Duodenal mucosa (tissue), 2 donors: ENCODE data around the gene TRIM71.
"Not testable (repeated sequence)": the region's sequence is repeated elsewhere in the genome, so short reads cannot be mapped to it uniquely, and the experiment has no call there.

Experiments
- H3K27ac ChIP-seq: one replicate; pipeline ENCODE4 v1.7.0; 2013; ENCODE audit warnings: low read depth, low read length
- H3K27me3 ChIP-seq, 2 donors: one replicate each; pipeline ENCODE4 v1.7.0; 2013; ENCODE audit warnings: low read length in 2 of 2, control low read depth in 1 of 2; ENCODE audit not compliant: insufficient read depth in 2 of 2, control insufficient read depth in 1 of 2
- H3K36me3 ChIP-seq, 2 donors: one replicate each; pipeline ENCODE4 v1.7.0; 2013; ENCODE audit warnings: low read length in 2 of 2, control low read depth in 1 of 2; ENCODE audit not compliant: insufficient read depth in 2 of 2, control insufficient read depth in 1 of 2
- H3K4me1 ChIP-seq, 2 donors: one replicate each; pipeline ENCODE4 v1.7.0; 2013; ENCODE audit warnings: low read length in 2 of 2, control low read depth in 1 of 2; ENCODE audit not compliant: insufficient read depth in 2 of 2, control insufficient read depth in 1 of 2
- H3K4me3 ChIP-seq, 2 donors: one replicate each; pipeline ENCODE4 v1.7.0; 2013; ENCODE audit warnings: low read length in 2 of 2, low read depth in 1 of 2
- H3K9ac ChIP-seq, 2 donors: one replicate each; pipeline ENCODE4 v1.7.0; 2013; ENCODE audit warnings: low read length in 2 of 2, low read depth in 1 of 2
- H3K9me3 ChIP-seq, 2 donors: one replicate each; pipeline ENCODE4 v1.7.0; 2013; ENCODE audit warnings: low read length in 2 of 2, control low read depth in 1 of 2; ENCODE audit not compliant: control insufficient read depth in 1 of 2

TRIM71 gene

GRCh38 chr3:32819551-32820348 is 2.0 kb downstream of the TRIM71 start:
- Histone ChIP-seq H3K9ac (no peak overlapping the region), H3K27ac (no peak overlapping the region), H3K9me3 (no peaks in the 10 kb centered on the region), H3K4me3 (no peak overlapping the region), H3K36me3 (no peaks in the 10 kb centered on the region), H3K27me3 (peaks cover 65 to 66% of the 10 kb centered on the region in 2 donors), H3K4me1 (peaks cover 0 to 6% of the 10 kb centered on the region in 2 donors)

- no peak overlapping the region for H3K27ac ChIP-seq
- H3K4me1 ChIP-seq = peaks cover 0 to 6% of the 10 kb centered on the region in 2 donors
- peaks cover 60 to 65% of the 10 kb centered on the region in 2 donors for H3K27me3 ChIP-seq
- no peaks in the 10 kb centered on the region for H3K36me3 ChIP-seq
- no peak overlapping the region for H3K4me3 ChIP-seq
- H3K9ac ChIP-seq = no peak overlapping the region
- H3K9me3 ChIP-seq = no peaks in the 10 kb centered on the region
These were observed 2.6 kb downstream of the TRIM71 start for GRCh38 chr3:32820430-32820829.

DNA sequence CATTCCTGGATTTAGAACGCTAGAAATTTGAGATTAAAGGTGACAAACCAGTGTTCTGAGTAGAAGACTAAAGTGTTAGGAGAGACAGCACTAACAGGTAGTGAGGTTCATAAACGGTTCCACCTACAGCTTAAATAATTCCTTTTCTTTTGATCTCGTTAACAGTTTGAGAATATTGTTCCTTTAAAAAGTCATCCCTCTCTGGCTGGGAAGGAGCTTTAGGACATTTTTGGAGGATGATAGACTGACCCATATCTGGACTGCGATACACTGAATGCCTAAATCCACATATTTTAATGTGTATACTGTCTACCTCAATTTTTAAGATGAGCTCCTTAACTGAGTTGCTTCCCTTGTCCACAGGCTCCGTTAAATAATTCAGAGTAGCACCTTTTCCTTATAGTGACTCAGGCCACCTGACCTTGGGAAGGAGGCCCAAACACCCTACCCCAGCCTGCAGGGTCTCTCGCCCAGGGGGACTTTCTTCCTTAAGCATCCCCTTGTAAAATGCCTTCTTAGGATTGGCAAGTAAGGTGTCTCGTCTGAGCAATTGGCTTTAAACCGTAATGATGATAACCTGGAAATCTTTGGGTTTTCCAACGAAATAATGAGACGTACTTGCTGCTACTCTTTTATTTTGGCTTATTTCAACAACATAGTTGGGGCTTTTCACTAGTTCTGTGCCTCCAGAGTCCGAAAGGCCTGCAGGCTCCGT is 3.3 kb downstream of the TRIM71 start:
- H3K9ac ChIP-seq = no peak overlapping the region
- peaks cover 53 to 59% of the 10 kb centered on the region in 2 donors for H3K27me3 ChIP-seq
- H3K27ac ChIP-seq = no peak overlapping the region
- H3K4me1 ChIP-seq = peaks cover 0 to 6% of the 10 kb centered on the region in 2 donors
- no peak overlapping the region for H3K4me3 ChIP-seq
- no peaks in the 10 kb centered on the region for H3K9me3 ChIP-seq
- H3K36me3 ChIP-seq = no peaks in the 10 kb centered on the region

DNA sequence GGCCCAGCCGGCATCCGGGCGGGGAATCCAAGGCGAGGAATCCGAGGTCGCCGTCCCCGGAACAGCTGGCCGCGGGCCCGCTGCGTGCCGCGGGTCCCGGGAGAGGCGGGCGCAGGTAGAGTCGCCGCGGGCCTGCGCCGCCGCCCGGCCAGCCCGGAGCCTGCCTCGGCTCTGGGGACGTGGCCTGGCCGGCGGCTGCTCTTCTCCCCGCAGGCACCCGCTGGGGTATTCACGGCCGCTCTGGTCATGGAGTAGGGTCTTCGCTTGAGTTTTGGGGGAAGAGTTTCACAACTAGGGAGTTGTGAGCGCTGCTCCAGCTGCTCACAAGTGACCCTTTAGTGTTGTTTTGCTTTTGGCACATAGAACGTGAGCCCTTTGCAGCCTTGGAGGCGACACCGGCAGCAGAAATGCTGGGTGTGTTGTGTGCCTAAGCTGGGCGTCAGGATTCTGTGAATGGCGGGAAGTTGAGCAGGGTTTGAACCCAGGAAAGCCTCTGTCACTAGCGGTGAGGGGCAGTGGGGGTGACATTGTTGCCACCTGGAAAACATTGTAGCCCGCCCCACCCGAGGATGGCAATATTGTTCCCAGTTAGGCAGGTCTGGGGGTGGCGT is 4.0 kb downstream of the TRIM71 start:
- Histone ChIP-seq H3K4me1 (peaks cover 0 to 6% of the 10 kb centered on the region in 2 donors), H3K9ac (no peak overlapping the region), H3K27me3 (peaks cover 48 to 56% of the 10 kb centered on the region in 2 donors), H3K27ac (no peak overlapping the region), H3K36me3 (no peaks in the 10 kb centered on the region), H3K4me3 (no peak overlapping the region), H3K9me3 (no peaks in the 10 kb centered on the region)

DNA sequence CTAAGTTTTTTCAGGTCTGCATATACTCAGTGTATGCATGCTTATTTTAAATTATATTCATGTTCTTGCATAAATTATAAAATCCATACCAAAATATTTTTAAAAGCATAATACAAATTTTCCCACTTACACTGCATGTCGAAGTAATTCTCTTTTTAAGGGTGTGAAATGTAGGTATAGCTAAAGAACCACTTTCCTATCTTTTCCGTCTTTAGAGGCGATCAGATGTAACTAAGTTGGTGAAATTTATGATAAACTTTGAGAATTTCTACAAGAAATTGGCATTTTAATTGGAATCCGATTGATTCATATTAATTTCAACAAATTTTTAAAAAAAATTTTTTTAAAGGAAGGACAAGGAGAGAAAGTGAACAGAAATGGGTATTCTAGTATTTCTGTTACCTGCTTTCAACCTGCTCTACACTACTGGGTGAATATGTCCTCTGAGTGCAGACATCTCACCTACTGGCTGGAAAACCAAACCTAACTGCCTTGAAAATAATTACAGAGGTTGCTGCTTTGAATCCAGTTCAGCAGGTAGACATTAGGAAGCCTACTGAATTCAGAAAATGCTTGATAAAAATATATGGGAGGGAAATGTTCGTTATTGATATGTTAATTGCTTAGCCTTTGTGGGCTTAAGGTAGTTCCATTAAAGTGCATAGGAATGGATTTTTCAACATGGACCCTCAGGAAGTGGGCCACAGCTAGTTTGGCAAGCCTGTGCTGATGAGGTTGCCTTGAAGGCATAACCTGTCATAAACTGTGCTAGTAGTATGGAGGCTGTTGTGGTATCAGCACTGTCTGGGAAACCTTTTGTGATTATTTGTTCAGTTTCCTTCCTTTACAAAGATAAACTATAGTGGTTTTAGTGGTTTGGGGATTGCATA is 5.1 kb downstream of the TRIM71 start:
- H3K27me3 ChIP-seq = peaks cover 40 to 48% of the 10 kb centered on the region in 2 donors
- no peaks in the 10 kb centered on the region for H3K9me3 ChIP-seq
- H3K27ac ChIP-seq = no peak overlapping the region
- H3K4me3 ChIP-seq = no peak overlapping the region
- peaks cover 0 to under 1% of the 10 kb centered on the region in 2 donors for H3K4me1 ChIP-seq
- no peak overlapping the region for H3K9ac ChIP-seq
- H3K36me3 ChIP-seq = no peaks in the 10 kb centered on the region

DNA sequence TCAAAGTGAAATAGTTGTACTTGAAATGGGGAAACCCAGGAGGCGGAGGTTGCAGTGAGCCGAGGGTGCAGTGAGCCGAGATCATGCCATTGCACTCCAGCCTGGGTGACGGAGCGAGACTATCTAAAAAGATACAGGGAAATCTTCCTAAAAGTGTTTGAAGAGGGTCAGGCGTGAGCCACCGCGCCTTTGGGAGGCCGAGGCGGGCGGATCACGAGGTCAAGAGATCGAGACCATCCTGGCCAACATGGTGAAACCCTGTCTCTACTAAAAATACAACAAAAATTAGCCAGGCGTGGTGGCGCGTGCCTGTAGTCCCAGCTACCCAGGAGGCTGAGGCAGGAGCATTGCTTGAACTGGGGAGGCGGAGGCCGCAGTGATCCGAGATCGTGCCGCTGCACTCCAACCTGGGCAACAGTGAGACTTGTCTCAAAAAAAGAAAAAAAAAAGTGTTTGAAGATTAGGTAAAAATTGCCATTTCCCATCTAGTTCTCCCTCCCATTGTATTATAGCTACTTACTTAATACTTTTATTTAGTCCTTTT is 5.9 kb downstream of the TRIM71 start:
- H3K4me1 ChIP-seq, H3K36me3 ChIP-seq, H3K9me3 ChIP-seq, H3K27ac ChIP-seq, H3K9ac ChIP-seq, H3K4me3 ChIP-seq: not testable (repeated sequence)
- H3K27me3 ChIP-seq = peaks cover 36 to 46% of the 10 kb centered on the region in 2 donors

DNA sequence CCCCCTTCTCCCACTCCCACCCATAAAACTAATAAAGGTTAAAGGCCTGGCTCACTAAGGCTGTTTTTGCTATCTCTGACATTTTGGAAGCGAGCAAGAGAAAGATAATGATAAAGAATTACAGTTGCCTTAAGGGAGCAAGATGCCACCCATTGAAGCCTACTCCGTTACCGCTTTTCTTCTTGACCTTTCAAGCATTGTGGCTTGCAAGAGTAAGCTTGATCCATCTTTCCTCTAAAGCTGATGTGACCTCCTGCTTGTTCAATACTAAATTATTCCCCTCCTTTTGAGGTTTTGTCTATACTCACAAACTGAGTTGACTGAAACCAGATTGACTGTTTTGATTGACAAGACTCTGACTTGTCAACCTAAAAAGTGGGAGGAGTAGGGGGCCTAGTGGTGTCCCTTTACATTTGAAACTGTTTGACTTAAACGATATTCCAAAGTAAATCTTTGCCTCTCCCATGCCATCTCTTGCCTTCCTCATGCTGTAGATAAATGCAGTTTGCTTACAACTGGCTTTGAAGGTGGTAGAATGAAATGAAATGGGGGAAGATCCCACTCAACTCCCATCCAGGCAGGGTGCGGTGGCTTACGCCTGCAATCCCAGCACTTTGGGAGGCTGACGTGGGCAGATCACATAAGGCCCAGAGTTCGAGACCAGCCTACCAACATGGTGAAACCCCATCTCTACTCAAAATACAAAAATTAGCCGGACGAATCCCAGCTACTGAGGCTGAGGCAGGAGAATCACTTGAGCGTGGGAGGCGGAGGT is 8.0 kb downstream of the TRIM71 start:
- Histone ChIP-seq H3K27me3 (peaks cover 15 to 25% of the 10 kb centered on the region in 2 donors), H3K36me3 (no peaks in the 10 kb centered on the region), H3K4me3 (no peak overlapping the region), H3K4me1 (no peaks in the 10 kb centered on the region), H3K9me3 (no peaks in the 10 kb centered on the region), H3K27ac (no peak overlapping the region), H3K9ac (no peak overlapping the region)

GRCh38 chr3:32831062-32831461 is 13.3 kb downstream of the TRIM71 start:
- H3K27ac ChIP-seq = no peak overlapping the region

GRCh38 chr3:32831791-32832190 is 14.0 kb downstream of the TRIM71 start:
- no peaks in the 10 kb centered on the region for H3K9me3 ChIP-seq
- no peak overlapping the region for H3K9ac ChIP-seq
- H3K27me3 ChIP-seq = peaks cover 3% of the 10 kb centered on the region in 2 donors
- no peaks in the 10 kb centered on the region for H3K36me3 ChIP-seq
- H3K4me3 ChIP-seq = no peak overlapping the region
- H3K27ac ChIP-seq = no peak overlapping the region
- no peaks in the 10 kb centered on the region for H3K4me1 ChIP-seq

More at GRCh38 chr3:32831062-32831461, 13.3 kb downstream of the TRIM71 start:
- no peaks in the 10 kb centered on the region for H3K4me1 ChIP-seq
- no peaks in the 10 kb centered on the region for H3K9me3 ChIP-seq
- H3K27me3 ChIP-seq = peaks cover 0 to 3% of the 10 kb centered on the region in 2 donors
- H3K9ac ChIP-seq = no peak overlapping the region
- no peaks in the 10 kb centered on the region for H3K36me3 ChIP-seq
- H3K4me3 ChIP-seq = no peak overlapping the region
